HepG2 (cell line): ENCODE measurements around the gene ZFAND3. TPM values are rescaled to one million over a fixed set of nuclear protein-coding genes. Genes with fewer than 3 reads are reported as not detected.

ENCODE experiments used
- ATAC-seq: fragments of 200-7000 bp; cut with Tn5 transposase; 3 replicates; pipeline ENCODE4 v1.9.1; 2020; ENCODE audit warnings: mild to moderate bottlenecking, moderate library complexity
- BruUV-seq: library from RNA; stranded (reverse); fragments of 400-500 nt; replicated peaks from 2 replicates; lab custom pipeline; 2021; lab: Mats Ljungman, UMichigan
- CTCF ChIA-PET: fragments of 300-600 bp; formaldehyde crosslinking; extraction: SDS; loops from one replicate; lab custom pipeline; 2021; ENCODE audit warnings: low total read pairs, inconsistent platforms, low intra/inter-chr PET ratio; lab: Yijun Ruan, JAX
- POLR2A ChIA-PET: fragments of 350-600 bp; sonication (Branson Sonifier 250); formaldehyde crosslinking; loops from one replicate; lab custom pipeline; 2020; ENCODE audit warnings: antibody characterized with exemption, inconsistent platforms; lab: Yijun Ruan, JAX
- DNase-seq: peaks from one replicate; pipeline ENCODE4 v3.0.0-alpha.2; 2015; ENCODE audit warnings: low spot score
- FAIRE-seq: peaks from 3 replicates; lab custom pipeline; 2011; peaks lifted over from hg19 to GRCh38; lab: Jason Lieb, UNC
- H2AFZ ChIP-seq: one replicate; pipeline ENCODE4 v1.6.1; 2011; ENCODE audit warnings: low read length, inconsistent platforms
- H3K27ac ChIP-seq: fragments of 300-600 bp; 3 replicates; pipeline ENCODE4 v1.8.0; 2011; ENCODE audit warnings: mixed run types, mild to moderate bottlenecking, mixed read lengths, low read length, inconsistent platforms; ENCODE audit not compliant: insufficient read depth; ENCODE audit errors: extremely low read length
- H3K27me3 ChIP-seq, 2 experiments: fragments of 200-600 bp in 1 of 2; 2 replicates in 1 of 2; 3 replicates in 1 of 2; pipeline versions ENCODE4 v1.6.0 to v1.8.0; 2011; ENCODE audit warnings: low read length in 2 of 2, mild to moderate bottlenecking in 2 of 2, moderate library complexity in 2 of 2, inconsistent platforms in 1 of 2; ENCODE audit not compliant: insufficient read depth in 2 of 2, control insufficient read depth in 1 of 2
- H3K36me3 ChIP-seq, 2 experiments: fragments of 200-600 bp in 1 of 2; replicated peaks in 1 of 2; 2 replicates in 1 of 2; 3 replicates in 1 of 2; pipeline versions ENCODE4 v1.5.1 to v1.8.0; 2011; ENCODE audit warnings: low read length in 2 of 2, inconsistent platforms in 1 of 2; ENCODE audit not compliant: insufficient read depth in 2 of 2, control insufficient read depth in 1 of 2
- H3K4me1 ChIP-seq: 2 replicates; pipeline ENCODE4 v1.5.1; 2012; ENCODE audit warnings: low read length, inconsistent platforms; ENCODE audit not compliant: insufficient read depth
- H3K4me2 ChIP-seq: 2 replicates; pipeline ENCODE4 v1.6.0; 2011; ENCODE audit warnings: low read depth, low read length, inconsistent platforms
- H3K4me3 ChIP-seq, 3 experiments: fragments of 200-600 bp in 1 of 3; sonication (generic), shearing (Covaris generic) in 1 of 3; replicated peaks in 1 of 3; 2 replicates each; pipeline ENCODE4 v1.5.1; 2011 to 2016; ENCODE audit warnings: low read length in 3 of 3, inconsistent platforms in 2 of 3, low read depth in 2 of 3, mild to moderate bottlenecking in 2 of 3, control low read depth in 1 of 3, mixed read lengths in 1 of 3; ENCODE audit not compliant: insufficient read depth in 1 of 3
- H3K79me2 ChIP-seq: one replicate; pipeline ENCODE4 v1.6.1; 2011; ENCODE audit warnings: low read length, inconsistent platforms; ENCODE audit not compliant: insufficient read depth
- H3K9ac ChIP-seq: 2 replicates; pipeline ENCODE4 v1.6.0; 2011; ENCODE audit warnings: mild to moderate bottlenecking, low read depth, low read length, inconsistent platforms; ENCODE audit not compliant: insufficient read depth
- H3K9me3 ChIP-seq: 2 replicates; pipeline ENCODE4 v1.5.1; 2012; ENCODE audit warnings: mild to moderate bottlenecking, low read length
- H4K20me1 ChIP-seq: 2 replicates; pipeline ENCODE4 v1.6.0; 2011; ENCODE audit warnings: inconsistent platforms, mild to moderate bottlenecking, low read length, moderate library complexity; ENCODE audit not compliant: insufficient read depth
- CBX2 ChIP-seq, 2 experiments: fragments of 200-600 bp in 1 of 2; sonication (generic); formaldehyde crosslinking in 1 of 2; IDR thresholded peaks; 2 replicates each; pipeline versions ENCODE4 v1.7.0 to v1.8.1; 2018 to 2022; ENCODE audit warnings: low read depth in 2 of 2, low read length in 1 of 2, mild to moderate bottlenecking in 1 of 2, missing genetic modification reagents in 1 of 2
- IRF2 ChIP-seq: IDR thresholded peaks from 2 replicates; pipeline ENCODE4 v1.6.1; 2018; ENCODE audit warnings: missing genetic modification reagents, missing compliant biosample characterization
- KAT2B ChIP-seq: fragments of 150-350 bp; IDR thresholded peaks from 2 replicates; pipeline ENCODE4 v1.6.1; 2014; ENCODE audit warnings: low read depth, low read length, borderline replicate concordance
- USF2 ChIP-seq, 2 experiments: sonication (generic) in 1 of 2; formaldehyde crosslinking in 1 of 2; IDR thresholded peaks; 2 replicates each; pipeline versions ENCODE4 v1.5.1 to v1.6.1; 2011 to 2020; ENCODE audit warnings: borderline replicate concordance in 1 of 2, low read depth in 1 of 2, low read length in 1 of 2, mild to moderate bottlenecking in 1 of 2, missing genetic modification reagents in 1 of 2, moderate library complexity in 1 of 2
- ZNF407 ChIP-seq: sonication (generic); formaldehyde crosslinking; IDR thresholded peaks from one replicate; pipeline ENCODE4 v1.5.1; 2020; ENCODE audit warnings: mild to moderate bottlenecking, missing genetic modification reagents; ENCODE audit errors: not compliant biosample characterization
- ZNF597 ChIP-seq: sonication (generic); formaldehyde crosslinking; IDR thresholded peaks from 2 replicates; pipeline ENCODE4 v1.5.0; 2020; ENCODE audit warnings: missing genetic modification reagents
- WGBS: methylation state at CpG from one replicate; pipeline ENCODE4 v1.1.6; 2017; ENCODE audit warnings: low lambda C conversion rate; 5-methylcytosine and 5-hydroxymethylcytosine counted together
- in situ Hi-C: cut with HindIII; loops from 2 replicates; pipeline ENCODE4 v1.10.0; 2017; ENCODE audit warnings: low pct_unique_long_range_greater_than_20kb; ENCODE audit not compliant: extremely low pct_ligation_motif_present
- intact Hi-C: fragments of 100-400 bp; cut with micrococcal nuclease; formaldehyde crosslinking; loops from one replicate; pipeline ENCODE4 v1.10.0; 2022; ENCODE audit not compliant: unreplicated experiment
- polyA plus RNA-seq, 8 experiments: library from polyadenylated mRNA; depleted of rRNA in 3 of 8; stranded (reverse) in 7 of 8; unstranded in 1 of 8; fragments of >200 nt; fragmentation: Illumina TruSeq in 4 of 8; extraction: Trizol in 4 of 8; gene quantifications; 2 replicates each; pipeline versions ENCODE4 v1.2.1 to v1.2.3, GENCODE V29; 2011 to 2016; ENCODE audit warnings: low read depth in 4 of 8, missing spikeins in 1 of 8, mixed read lengths in 1 of 8; ENCODE audit not compliant: insufficient read depth in 1 of 8
- total RNA-seq, 5 experiments: library from RNA; depleted of rRNA; stranded (reverse); fragments of >200 nt; fragmentation: Illumina TruSeq; extraction: Trizol; gene quantifications; 2 replicates each; pipeline ENCODE4 v1.2.3, GENCODE V29; 2016; ENCODE audit warnings: low read depth in 1 of 5

Gene ZFAND3
- total and polyA plus RNA-seq, 2 of the 13 experiments (the other 11 are each of a cell fraction or from before 2014, with no cell fraction given): 16.4 to 17.1 TPM

- TF ChIP-seq IRF2 (CRISPR knock-in tag) (no peak), ZNF597 (CRISPR knock-in tag) (no peak), CBX2 (IDR thresholded peaks at IDR 0.05; ENCODE audit: low read depth, low read length) (no peak), CBX2 (CRISPR knock-in tag; IDR thresholded peaks at IDR 0.05; ENCODE audit: low read depth) (no peak), KAT2B (no peak)
Observed at GRCh38 chr6:37783856-37784584, 35.5 kb upstream of the ZFAND3 start (continued).

GRCh38 chr6:37784585-37784967 lies 35.0 kb upstream of the ZFAND3 start:
- H3K9me3 ChIP-seq: no peaks in the 10 kb centered on the region
- no peak overlapping the region for H2AFZ ChIP-seq
- intact Hi-C loops: no loop called here
- in situ Hi-C loops: no loop called here
- no peak overlapping the region for H3K4me3 ChIP-seq
- no peak overlapping the region for H3K9ac ChIP-seq
- DNase-seq: no peak
- CTCF ChIA-PET: no interaction called here
- H3K79me2 ChIP-seq: no peaks in the 10 kb centered on the region
- peaks cover 3 to 25% of the 10 kb centered on the region in 2 experiments; a peak in 4 of 5 replicates for H3K27me3 ChIP-seq
- H3K4me2 ChIP-seq: peak overlapping the region; percentile 57; the same call in 1 of the 2 replicates
- BruUV-seq: no TSS peak
- peaks cover 53% of the 10 kb centered on the region for H3K4me1 ChIP-seq
- no peaks in the 10 kb centered on the region for H4K20me1 ChIP-seq
- peak; percentile 6; the same call in 2 of the 3 replicates for ATAC-seq
- POLR2A ChIA-PET: interaction anchor here (1.1 kb wide), 1 partner anchor 34 kb away, joined by 5 read pairs; the partner anchor contains the start of gene ZFAND3
- no peak for FAIRE-seq
- WGBS: 56% methylated on average over 6 of the region's 7 CpGs
- H3K36me3 ChIP-seq: no peaks in the 10 kb centered on the region
- H3K27ac ChIP-seq: no peak overlapping the region
- no peak for TF ChIP-seq USF2 (IDR thresholded peaks at IDR 0.05; ENCODE audit: low read depth, low read length)
- TF ChIP-seq USF2 (CRISPR knock-in tag; IDR thresholded peaks at IDR 0.05; ENCODE audit: borderline replicate concordance): no peak
- TF ChIP-seq ZNF407 (CRISPR knock-in tag): no peak
